ENCODE results near the gene AASDHPPT.

The AASDHPPT gene

DNA sequence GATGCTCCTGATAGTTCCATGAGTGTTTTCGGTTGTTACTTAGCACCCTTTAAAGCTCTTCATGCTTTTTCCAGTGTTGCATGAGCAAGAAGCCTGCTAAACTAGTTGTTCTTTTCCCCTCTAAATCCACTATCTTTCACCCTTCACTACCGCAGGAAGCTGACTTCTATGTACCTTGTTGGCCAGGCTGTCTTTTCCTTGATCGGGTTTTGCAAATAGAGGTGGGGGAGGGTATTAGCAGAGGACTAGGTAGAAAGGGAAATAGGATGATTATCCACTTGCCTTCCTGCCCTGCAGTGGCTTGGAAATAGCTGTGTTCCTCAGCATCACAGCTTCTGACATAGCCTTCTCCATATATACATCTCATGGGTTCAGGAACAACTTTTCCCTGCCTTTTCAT, 23.9 kb downstream of the AASDHPPT start:
- H3K27ac Mint-ChIP-seq = no peak overlapping the region
- no peak overlapping the region for H3K4me3 Mint-ChIP-seq

DNA sequence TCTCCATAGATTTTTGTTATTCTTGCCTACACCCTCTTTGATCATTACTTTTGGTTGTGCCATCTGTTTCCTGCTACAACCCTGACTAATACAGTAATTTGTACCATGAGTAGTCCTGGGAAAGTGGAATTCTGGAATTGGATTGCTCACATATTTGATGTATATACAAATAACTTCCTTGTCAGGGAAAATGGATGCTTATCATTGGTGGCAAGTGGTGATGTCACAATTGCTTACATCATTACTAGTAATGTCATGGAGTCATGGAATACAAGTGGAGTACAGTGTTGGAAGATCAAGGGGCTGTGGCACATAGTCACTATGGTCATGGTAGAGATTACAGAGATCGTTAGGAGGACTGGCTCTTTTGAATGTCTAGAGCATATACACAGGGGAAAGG, 24.4 kb downstream of the AASDHPPT start:
- Mint-ChIP-seq H3K4me3 (no peak overlapping the region), H3K4me1 (ENCODE audit: low read depth) (no peaks in the 10 kb centered on the region), H3K36me3 (ENCODE audit: low read depth) (peaks cover 21% of the 10 kb centered on the region), H3K27ac (no peak overlapping the region), H3K9me3 (no peaks in the 10 kb centered on the region), H3K27me3 (no peaks in the 10 kb centered on the region)
- intact Hi-C loops (cut with micrococcal nuclease) = no loop called here

More for the DNA sequence above, 23.9 kb downstream of the AASDHPPT start:
- no peaks in the 10 kb centered on the region for H3K27me3 Mint-ChIP-seq
- H3K9me3 Mint-ChIP-seq = no peaks in the 10 kb centered on the region
- H3K4me1 Mint-ChIP-seq (ENCODE audit: low read depth) = no peaks in the 10 kb centered on the region
- intact Hi-C loops (cut with micrococcal nuclease) = no loop called here
- peaks cover 25% of the 10 kb centered on the region for H3K36me3 Mint-ChIP-seq (ENCODE audit: low read depth)

DNA sequence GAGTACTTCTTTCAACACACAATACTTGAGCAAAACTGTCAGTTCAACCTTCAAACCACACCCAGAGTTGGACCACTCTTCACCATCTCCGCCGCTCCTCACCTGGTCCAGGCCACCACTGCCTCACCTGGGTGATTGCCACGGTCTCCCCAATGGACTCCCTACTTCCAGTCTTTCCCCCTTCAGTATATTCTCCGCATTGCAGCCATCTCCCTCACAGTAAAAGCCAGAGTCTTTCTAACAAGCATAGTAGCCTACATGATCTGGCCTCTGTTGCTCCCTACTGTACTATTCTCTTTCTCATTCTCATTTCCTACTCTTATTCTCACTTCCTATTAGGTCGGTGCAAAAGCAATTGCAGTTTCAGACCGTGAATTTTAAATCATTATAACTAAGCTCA, 28.5 kb downstream of the AASDHPPT start:
- H3K36me3 Mint-ChIP-seq (ENCODE audit: low read depth) = no peaks in the 10 kb centered on the region
- intact Hi-C loops (cut with micrococcal nuclease) = no loop called here
- H3K4me3 Mint-ChIP-seq = no peak overlapping the region
- H3K4me1 Mint-ChIP-seq (ENCODE audit: low read depth) = no peaks in the 10 kb centered on the region
- peaks cover 14% of the 10 kb centered on the region for H3K9me3 Mint-ChIP-seq
- no peak overlapping the region for H3K27ac Mint-ChIP-seq
- H3K27me3 Mint-ChIP-seq = no peaks in the 10 kb centered on the region

DNA sequence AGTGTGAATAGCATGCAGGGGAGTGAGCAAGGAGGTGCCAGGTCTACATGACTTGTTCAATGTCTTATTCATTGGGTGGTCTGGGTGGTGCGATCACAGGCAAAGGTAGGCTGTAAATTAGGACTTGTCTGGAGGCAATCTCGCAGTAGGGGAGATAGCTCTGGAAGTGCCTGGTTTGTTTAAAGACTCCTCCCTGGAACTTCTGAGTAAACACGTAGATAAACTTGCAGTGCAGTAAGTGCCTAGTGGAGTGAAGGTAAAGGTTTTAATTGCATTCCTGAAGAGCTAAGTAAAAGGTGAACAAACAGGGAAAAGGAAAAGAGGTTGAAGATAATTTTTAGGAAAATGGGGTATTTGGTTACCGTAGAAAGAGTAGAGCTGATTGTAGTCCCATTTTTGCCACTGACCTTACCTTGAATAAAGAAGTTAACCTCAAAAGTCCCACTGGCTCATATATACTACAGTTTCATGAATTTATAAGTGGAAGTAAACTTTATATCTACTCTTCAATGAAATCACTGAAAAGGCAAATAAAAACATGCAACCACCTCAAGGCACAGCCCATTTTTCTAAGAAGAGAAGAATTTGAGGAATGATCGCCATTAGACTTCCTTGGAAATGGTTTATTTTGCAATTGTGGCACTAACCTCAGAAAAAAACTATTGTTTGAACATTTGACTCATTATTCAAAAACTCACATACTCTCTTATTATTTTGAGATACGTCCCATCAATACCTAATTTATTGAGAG, 44.3 kb downstream of the AASDHPPT start:
- H3K36me3 Mint-ChIP-seq (ENCODE audit: low read depth) = no peaks in the 10 kb centered on the region
- H3K4me3 Mint-ChIP-seq = no peak overlapping the region
- H3K4me1 Mint-ChIP-seq (ENCODE audit: low read depth) = no peaks in the 10 kb centered on the region
- H3K27me3 Mint-ChIP-seq = no peaks in the 10 kb centered on the region
- peaks cover 9% of the 10 kb centered on the region for H3K9me3 Mint-ChIP-seq
- intact Hi-C loops (cut with micrococcal nuclease) = no loop called here
- no peak overlapping the region for H3K27ac Mint-ChIP-seq

DNA sequence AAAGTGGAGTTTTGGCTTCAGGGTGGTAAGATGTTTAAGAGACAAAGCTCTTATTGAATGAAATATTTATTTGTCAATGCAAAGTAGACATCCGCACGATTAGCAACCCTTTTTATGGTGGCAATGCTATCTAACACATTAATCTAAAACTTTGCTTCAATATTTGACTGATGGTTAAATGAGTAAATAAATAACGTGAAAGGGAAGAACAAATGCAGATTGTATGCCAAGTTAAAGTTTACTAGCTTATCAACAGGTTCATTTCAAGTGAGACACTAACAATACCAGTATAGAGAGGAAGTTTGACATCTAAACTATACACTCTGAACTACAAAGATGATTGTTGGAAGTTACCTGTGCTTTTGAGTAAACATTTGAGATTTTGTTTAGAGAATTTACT, 50.1 kb downstream of the AASDHPPT start:
- Mint-ChIP-seq H3K9me3 (no peaks in the 10 kb centered on the region), H3K27me3 (no peaks in the 10 kb centered on the region), H3K36me3 (ENCODE audit: low read depth) (no peaks in the 10 kb centered on the region), H3K4me1 (ENCODE audit: low read depth) (no peaks in the 10 kb centered on the region), H3K4me3 (no peak overlapping the region), H3K27ac (no peak overlapping the region)
- intact Hi-C loops (cut with micrococcal nuclease) = no loop called here

DNA sequence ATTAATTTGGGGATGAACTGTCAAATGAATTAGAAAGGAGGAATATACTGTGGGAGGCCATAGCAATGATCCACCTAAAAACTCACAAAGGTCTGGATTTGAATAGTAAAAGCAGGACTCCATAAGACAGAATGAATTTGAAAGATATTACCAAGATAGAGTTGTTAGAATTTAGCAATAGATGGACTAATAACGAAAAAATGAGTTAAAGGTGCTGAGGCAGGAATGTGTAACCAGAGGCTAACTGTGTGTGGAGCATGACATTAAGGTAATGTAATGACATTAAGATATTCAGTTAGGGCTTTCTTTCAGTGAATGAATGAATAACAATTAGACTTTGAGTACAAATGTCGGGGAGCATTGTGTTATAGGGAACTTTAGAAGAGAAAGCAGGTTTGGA, 51.3 kb downstream of the AASDHPPT start:
- H3K27me3 Mint-ChIP-seq = no peaks in the 10 kb centered on the region
- no peaks in the 10 kb centered on the region for H3K9me3 Mint-ChIP-seq
- no peaks in the 10 kb centered on the region for H3K36me3 Mint-ChIP-seq (ENCODE audit: low read depth)
- intact Hi-C loops (cut with micrococcal nuclease) = no loop called here
- H3K4me3 Mint-ChIP-seq = no peak overlapping the region
- H3K27ac Mint-ChIP-seq = no peak overlapping the region
- H3K4me1 Mint-ChIP-seq (ENCODE audit: low read depth) = no peaks in the 10 kb centered on the region

DNA sequence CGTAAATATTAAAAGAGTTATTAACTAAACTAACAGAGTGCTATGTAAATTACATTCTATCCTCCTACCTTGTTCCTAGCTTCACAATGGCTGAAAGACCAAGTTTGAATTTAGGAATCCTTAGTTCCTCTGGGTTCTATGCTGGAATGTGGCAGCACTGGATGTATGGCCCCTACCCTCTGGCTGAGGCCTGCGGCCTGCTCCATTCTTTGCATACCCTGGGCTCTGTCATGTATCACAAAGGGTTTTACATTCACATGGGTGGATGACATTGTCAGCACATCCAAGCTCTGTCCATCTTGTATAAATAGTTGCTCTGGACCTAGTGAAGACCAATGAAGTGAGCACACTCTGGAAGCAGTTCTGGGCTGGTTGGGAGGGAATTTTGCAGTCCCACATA, 54.5 kb downstream of the AASDHPPT start:
- H3K36me3 Mint-ChIP-seq (ENCODE audit: low read depth) = no peaks in the 10 kb centered on the region
- H3K4me3 Mint-ChIP-seq = no peak overlapping the region
- H3K4me1 Mint-ChIP-seq (ENCODE audit: low read depth) = no peaks in the 10 kb centered on the region
- H3K9me3 Mint-ChIP-seq = no peaks in the 10 kb centered on the region
- H3K27ac Mint-ChIP-seq = no peak overlapping the region
- H3K27me3 Mint-ChIP-seq = no peaks in the 10 kb centered on the region
- intact Hi-C loops (cut with micrococcal nuclease) = no loop called here

DNA sequence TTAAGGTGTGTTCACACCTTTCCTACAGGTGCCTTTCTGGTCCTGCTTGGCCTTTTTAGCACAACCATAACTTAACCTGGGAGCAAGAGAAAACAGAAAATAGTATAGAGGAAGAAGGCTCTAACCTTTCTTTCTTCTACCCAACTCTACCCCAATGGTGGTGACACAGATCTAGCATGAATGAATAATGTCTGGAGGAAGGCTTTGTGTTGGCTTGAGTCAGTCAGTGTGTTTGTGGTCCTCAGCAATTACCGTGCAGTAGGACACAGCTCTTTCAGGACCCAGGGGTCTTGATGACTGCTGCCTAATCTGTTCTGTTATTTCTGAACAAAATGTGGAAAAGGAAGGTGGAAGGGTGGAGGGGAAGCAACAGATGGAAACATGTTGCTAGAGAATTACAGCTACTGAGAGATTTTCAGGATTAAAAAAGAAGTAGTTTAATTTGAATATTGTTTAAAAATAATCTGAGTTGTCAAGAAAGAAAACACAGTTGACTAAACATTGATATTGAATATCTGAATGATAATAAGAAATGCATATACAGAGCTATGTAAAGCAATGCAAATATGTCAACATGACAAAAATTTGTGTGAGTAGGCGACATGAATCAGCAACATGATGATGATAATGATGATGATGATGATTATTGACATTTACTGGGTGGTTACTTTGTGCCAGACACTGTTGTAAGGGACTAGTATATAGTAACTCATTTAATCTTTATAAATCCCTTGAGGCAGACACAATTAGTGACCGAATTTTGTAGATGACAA, 55.3 kb downstream of the AASDHPPT start:
- intact Hi-C loops (cut with micrococcal nuclease) = no loop called here
- Mint-ChIP-seq H3K27ac (no peak overlapping the region), H3K9me3 (no peaks in the 10 kb centered on the region), H3K4me1 (ENCODE audit: low read depth) (no peaks in the 10 kb centered on the region), H3K27me3 (no peaks in the 10 kb centered on the region), H3K4me3 (no peak overlapping the region), H3K36me3 (ENCODE audit: low read depth) (no peaks in the 10 kb centered on the region)

DNA sequence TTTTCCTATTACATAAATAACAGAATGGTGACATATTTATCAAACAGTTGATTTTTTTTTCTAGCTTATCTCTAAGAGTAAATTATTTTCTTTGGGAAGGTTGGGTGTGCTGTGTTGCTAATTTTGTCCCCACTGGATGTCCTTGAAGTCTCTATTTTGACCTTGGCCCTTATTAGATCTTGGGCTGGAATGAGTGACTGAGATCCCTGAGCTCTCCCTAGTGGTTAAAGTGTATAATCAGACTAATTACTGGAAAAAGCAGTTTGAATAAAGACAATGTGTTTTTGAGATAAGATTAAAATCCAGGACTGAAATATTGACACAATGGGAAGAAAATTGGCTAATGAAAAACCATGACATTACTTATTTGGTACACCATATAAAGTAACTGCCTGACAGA, 56.1 kb downstream of the AASDHPPT start:
- intact Hi-C loops (cut with micrococcal nuclease) = no loop called here
- Mint-ChIP-seq H3K9me3 (no peaks in the 10 kb centered on the region), H3K4me3 (no peak overlapping the region), H3K4me1 (ENCODE audit: low read depth) (no peaks in the 10 kb centered on the region), H3K27ac (no peak overlapping the region), H3K36me3 (ENCODE audit: low read depth) (no peaks in the 10 kb centered on the region), H3K27me3 (no peaks in the 10 kb centered on the region)

DNA sequence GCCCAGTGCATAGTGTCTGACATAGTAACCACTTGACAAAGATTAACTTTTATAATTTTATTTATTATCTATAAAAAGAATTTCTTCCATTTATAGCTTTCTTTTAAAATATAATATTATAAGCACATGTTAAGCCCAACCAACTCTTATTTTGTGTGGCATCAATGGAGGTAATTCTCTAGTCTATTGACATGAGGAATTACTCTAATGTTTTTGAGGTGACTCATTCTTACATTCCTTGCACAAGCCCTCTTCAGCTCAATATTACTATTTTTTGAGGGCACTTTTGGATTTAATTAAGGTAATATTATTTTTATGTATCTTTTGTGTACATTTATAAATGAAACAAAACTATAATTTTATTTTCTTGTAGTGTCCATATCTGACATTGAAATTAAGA, 59.6 kb downstream of the AASDHPPT start:
- H3K36me3 Mint-ChIP-seq (ENCODE audit: low read depth) = no peaks in the 10 kb centered on the region
- intact Hi-C loops (cut with micrococcal nuclease) = no loop called here
- H3K4me3 Mint-ChIP-seq = no peak overlapping the region
- no peaks in the 10 kb centered on the region for H3K27me3 Mint-ChIP-seq
- no peaks in the 10 kb centered on the region for H3K4me1 Mint-ChIP-seq (ENCODE audit: low read depth)
- no peak overlapping the region for H3K27ac Mint-ChIP-seq
- H3K9me3 Mint-ChIP-seq = peaks cover 12% of the 10 kb centered on the region

DNA sequence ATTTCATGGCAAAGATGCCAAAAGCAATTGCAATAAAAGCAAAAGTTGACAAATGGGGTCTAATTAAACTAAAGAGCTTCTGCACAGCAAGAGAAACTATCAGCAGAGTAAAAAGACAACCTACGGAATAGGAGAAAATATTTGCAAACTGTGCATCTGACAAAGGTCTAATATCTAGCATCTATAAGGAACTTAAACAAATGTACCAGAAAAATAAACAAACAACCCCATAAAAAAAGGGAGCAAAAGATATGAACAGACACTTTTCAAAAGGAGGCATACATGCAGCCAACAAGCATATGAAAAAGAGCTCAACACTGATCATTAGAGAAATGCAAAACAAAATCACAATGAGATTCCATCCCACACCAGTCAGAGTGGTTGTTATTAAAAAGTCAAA, 60.3 kb downstream of the AASDHPPT start:
- H3K27me3 Mint-ChIP-seq = no peaks in the 10 kb centered on the region
- intact Hi-C loops (cut with micrococcal nuclease) = no loop called here
- H3K27ac Mint-ChIP-seq = no peak overlapping the region
- H3K4me1 Mint-ChIP-seq (ENCODE audit: low read depth) = no peaks in the 10 kb centered on the region
- H3K9me3 Mint-ChIP-seq = peaks cover 19% of the 10 kb centered on the region
- no peaks in the 10 kb centered on the region for H3K36me3 Mint-ChIP-seq (ENCODE audit: low read depth)
- no peak overlapping the region for H3K4me3 Mint-ChIP-seq
